Glutamatergic neuron (in vitro differentiated cells): ENCODE data around the gene CPNE7. TPM values are rescaled to one million over a fixed set of nuclear protein-coding genes. Genes with fewer than 3 reads are reported as not detected.

Experiments used
- DNase-seq: peaks from one replicate; pipeline ENCODE4 v3.0.0; 2022
- H3K27ac Mint-ChIP-seq: one replicate; pipeline ENCODE4 v1.8.0; 2020; ENCODE audit warnings: mild to moderate bottlenecking, mixed read lengths, inconsistent platforms; ENCODE audit not compliant: unreplicated experiment
- H3K27me3 Mint-ChIP-seq: one replicate; pipeline ENCODE4 v1.8.0; 2020; ENCODE audit warnings: mild to moderate bottlenecking, moderate library complexity, mixed read lengths, inconsistent platforms; ENCODE audit not compliant: unreplicated experiment
- H3K36me3 Mint-ChIP-seq: one replicate; pipeline ENCODE4 v1.8.0; 2020; ENCODE audit warnings: mild to moderate bottlenecking, mixed read lengths, inconsistent platforms; ENCODE audit not compliant: unreplicated experiment
- H3K4me1 Mint-ChIP-seq: one replicate; pipeline ENCODE4 v1.8.0; 2020; ENCODE audit warnings: mild to moderate bottlenecking, low read depth, mixed read lengths, inconsistent platforms; ENCODE audit not compliant: unreplicated experiment
- H3K4me3 Mint-ChIP-seq: one replicate; pipeline ENCODE4 v1.8.0; 2020; ENCODE audit warnings: mild to moderate bottlenecking, mixed read lengths, inconsistent platforms; ENCODE audit not compliant: unreplicated experiment
- H3K9me3 Mint-ChIP-seq: one replicate; pipeline ENCODE4 v1.8.0; 2020; ENCODE audit warnings: mild to moderate bottlenecking, moderate library complexity, mixed read lengths, inconsistent platforms; ENCODE audit not compliant: unreplicated experiment
- total RNA-seq: library from RNA; stranded (reverse); fragmentation: NEBNext Ultra II Directional; extraction: Animal tissue kit (Norgen Biotek cat#: 25700); gene quantifications from one replicate; pipeline ENCODE4 v1.2.1, GENCODE V29; 2021; ENCODE audit not compliant: unreplicated experiment
- TF ChIP-seq, protein P1 (sequence below): fragments of 200-600 bp; sonication (generic); IDR thresholded peaks from one replicate; pipeline ENCODE4 v1.5.0; 2021; ENCODE audit not compliant: partially characterized antibody, unreplicated experiment

CPNE7 gene
- total RNA-seq, 1 donor from 2014 or later: 17.8 TPM

DNA sequence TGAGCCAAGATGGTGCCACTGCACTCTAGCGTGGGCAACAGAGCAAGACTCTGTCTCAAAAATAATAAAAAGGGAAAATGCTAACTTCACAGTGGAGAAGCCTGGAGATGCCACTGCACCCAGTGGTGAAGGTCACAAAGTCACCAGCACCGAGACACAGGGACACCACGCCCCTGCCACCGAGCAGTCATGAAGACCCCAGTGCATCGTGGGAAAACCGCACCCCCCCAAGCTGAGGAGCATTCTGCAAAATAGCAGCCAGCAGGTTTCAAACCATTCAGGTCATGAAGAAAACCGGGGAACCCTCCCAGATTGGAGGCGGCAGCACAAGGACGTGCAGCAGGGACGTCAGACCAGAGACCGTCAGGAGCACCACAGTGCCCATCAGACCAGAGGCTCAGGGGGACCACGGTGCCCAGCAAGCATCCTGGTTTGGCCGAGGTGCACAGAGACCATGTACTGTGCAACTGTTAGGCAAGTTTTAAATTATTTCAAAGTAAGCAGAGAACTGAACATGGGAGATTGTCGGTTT is 68.3 kb downstream of the CPNE7 start:
- TF ChIP-seq, protein P1, sequence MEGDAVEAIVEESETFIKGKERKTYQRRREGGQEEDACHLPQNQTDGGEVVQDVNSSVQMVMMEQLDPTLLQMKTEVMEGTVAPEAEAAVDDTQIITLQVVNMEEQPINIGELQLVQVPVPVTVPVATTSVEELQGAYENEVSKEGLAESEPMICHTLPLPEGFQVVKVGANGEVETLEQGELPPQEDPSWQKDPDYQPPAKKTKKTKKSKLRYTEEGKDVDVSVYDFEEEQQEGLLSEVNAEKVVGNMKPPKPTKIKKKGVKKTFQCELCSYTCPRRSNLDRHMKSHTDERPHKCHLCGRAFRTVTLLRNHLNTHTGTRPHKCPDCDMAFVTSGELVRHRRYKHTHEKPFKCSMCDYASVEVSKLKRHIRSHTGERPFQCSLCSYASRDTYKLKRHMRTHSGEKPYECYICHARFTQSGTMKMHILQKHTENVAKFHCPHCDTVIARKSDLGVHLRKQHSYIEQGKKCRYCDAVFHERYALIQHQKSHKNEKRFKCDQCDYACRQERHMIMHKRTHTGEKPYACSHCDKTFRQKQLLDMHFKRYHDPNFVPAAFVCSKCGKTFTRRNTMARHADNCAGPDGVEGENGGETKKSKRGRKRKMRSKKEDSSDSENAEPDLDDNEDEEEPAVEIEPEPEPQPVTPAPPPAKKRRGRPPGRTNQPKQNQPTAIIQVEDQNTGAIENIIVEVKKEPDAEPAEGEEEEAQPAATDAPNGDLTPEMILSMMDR: no peak
- Mint-ChIP-seq H3K4me3 (no peak overlapping the region), H3K9me3 (peaks cover 5% of the 10 kb centered on the region), H3K27me3 (peaks cover 8% of the 10 kb centered on the region), H3K27ac (no peak overlapping the region), H3K4me1 (peaks cover 7% of the 10 kb centered on the region), H3K36me3 (no peaks in the 10 kb centered on the region)
- DNase-seq: no peak

DNA sequence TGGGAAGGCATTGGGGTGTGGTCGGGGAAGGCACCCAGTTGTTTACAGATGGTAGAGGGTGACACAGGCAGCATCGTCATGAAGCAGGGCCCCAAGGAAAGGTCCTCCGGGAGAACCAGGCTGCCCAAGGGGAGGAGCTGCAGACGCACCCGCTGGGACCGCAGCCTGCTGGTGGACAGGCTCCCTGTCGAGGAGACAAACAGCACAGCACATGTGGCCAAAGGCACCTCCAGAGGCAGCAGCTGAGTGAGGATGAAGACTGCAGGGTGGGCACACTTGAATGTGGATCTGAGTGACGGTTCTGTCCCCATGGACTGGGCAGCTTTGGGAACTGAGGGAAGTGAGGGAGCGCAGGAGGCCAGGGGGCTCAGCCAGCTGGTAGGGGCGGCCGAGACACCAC is 69.6 kb downstream of the CPNE7 start:
- Mint-ChIP-seq H3K9me3 (peaks cover 7% of the 10 kb centered on the region), H3K27ac (no peak overlapping the region), H3K4me3 (no peak overlapping the region), H3K36me3 (no peaks in the 10 kb centered on the region), H3K4me1 (peaks cover 7% of the 10 kb centered on the region), H3K27me3 (peaks cover 5% of the 10 kb centered on the region)
- TF ChIP-seq, protein P1: no peak
- DNase-seq: no peak

DNA sequence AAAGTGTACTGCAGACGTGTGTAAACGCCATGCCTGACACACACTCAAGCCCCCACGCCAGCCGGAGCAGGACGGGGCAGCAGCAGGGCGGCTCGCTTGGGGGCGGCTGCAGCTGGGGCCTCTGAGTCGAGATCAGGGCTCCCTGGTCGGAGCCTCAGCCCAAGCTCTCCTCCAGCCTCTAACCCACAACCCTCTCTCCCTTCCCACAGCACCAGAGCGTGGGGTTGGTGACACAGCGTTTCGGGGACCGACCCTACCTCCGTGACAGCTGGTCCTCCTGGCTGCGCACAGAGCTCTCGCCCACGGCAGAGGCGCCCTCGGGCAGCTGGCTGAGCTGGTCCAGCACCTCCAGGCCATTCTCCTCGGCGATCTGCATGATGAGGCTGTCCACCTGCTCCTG is 70.7 kb downstream of the CPNE7 start:
- DNase-seq: no peak
- Mint-ChIP-seq H3K36me3 (no peaks in the 10 kb centered on the region), H3K4me3 (no peak overlapping the region), H3K9me3 (peaks cover 3% of the 10 kb centered on the region), H3K27ac (no peak overlapping the region), H3K27me3 (peaks cover 5% of the 10 kb centered on the region), H3K4me1 (no peaks in the 10 kb centered on the region)
- TF ChIP-seq, protein P1: no peak

Other genes with a start within 250 kb of the CPNE7 start
- gene ANKRD11, start 85.2 kb upstream of the CPNE7 start, total RNA-seq: 367 TPM
- gene SPG7, start 67.4 kb upstream of the CPNE7 start, total RNA-seq: 166 TPM
- 893 TPM for gene RPL13, start 15.1 kb upstream of the CPNE7 start, total RNA-seq
- 0.39 TPM for gene DPEP1, start 37.9 kb downstream of the CPNE7 start, total RNA-seq
- 96.3 TPM for gene CHMP1A, start 82.0 kb downstream of the CPNE7 start, total RNA-seq
- 18.0 TPM for gene SPATA33, start 82.1 kb downstream of the CPNE7 start, total RNA-seq
- gene CDK10, start 110.9 kb downstream of the CPNE7 start, total RNA-seq: 56.9 TPM
- gene SPATA2L, start 125.9 kb downstream of the CPNE7 start, total RNA-seq: 18.6 TPM
- gene VPS9D1, start 145.1 kb downstream of the CPNE7 start, total RNA-seq: 19.5 TPM
- gene ZNF276, start 145.8 kb downstream of the CPNE7 start, total RNA-seq: 20.8 TPM
- gene FANCA, start 240.9 kb downstream of the CPNE7 start, total RNA-seq: 42.8 TPM